ENCODE measurements around the gene FHAD1.

FHAD1 gene

DNA sequence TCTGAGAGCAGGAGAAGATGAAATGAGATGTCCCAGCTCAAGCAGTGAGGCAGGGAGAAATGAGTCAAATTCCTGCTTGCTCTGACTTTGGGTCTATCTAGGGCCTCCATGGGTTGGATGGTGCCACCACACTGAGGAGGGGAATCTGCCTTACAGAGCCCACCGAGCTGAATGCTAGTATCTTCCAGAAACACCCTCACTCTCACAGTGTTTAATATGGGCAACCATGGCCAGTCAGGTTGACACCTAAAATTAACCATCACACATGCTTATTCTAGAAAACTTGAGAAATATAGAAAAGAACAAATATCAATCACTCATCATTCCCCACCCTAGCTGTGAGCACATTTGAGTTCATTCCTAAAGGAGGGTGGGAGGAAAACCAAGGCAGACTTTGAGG is 29.4 kb upstream of the FHAD1 start:
- DNase-seq: no peak
- in situ Hi-C loops (cut with MboI; ENCODE audit: low pct_unique_long_range_greater_than_20kb, low sequenced_read_pairs): no loop called here

DNA sequence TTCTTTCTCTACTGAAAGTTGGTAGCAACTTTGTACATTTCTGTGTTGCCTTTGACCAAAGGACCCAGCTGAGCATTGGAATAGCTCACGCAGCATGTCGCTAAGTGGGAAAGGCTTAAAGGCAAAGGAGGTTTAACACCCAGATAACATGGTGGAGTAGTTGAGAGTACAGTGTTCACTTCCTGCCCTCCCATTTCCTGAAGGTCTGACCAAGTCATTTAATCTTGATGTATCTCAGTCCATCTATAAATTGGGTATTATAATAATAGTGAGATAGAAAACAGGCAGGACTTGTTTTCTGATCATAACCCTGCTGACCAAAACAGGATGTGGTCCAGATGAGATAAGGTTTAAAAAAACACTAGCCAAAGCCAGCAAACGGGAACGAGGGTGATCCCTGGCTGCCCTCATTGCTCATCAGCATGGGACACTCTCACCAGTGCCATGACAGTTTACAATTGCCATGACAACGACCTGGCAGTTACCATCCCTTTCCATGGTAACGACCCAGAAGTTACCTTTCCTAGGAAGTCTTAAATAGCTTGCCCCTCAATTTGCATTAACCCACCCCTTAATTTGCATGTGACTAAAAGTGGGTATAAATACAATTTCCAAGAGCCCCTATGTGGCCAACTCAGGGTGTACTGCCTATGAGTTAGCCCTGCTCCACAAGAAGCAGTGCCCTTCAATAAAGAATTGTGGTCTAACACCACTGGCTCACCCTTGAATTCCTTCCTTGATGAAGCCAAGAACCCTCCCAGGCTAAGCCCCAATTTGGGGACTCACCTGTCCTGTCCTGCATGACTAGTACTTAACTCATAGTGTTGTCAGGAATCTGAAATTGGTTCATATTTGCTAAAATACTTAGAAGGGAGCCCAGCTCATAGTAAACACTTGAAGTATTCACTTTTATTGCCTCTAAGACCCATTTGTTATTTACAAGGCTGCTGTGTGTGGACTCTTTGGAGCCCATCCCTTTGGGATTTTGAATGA is 28.4 kb upstream of the FHAD1 start:
- DNase-seq: peak; percentile 61
- in situ Hi-C loops (cut with MboI; ENCODE audit: low pct_unique_long_range_greater_than_20kb, low sequenced_read_pairs): no loop called here

- no peak for DNase-seq
- in situ Hi-C loops (cut with MboI; ENCODE audit: low pct_unique_long_range_greater_than_20kb, low sequenced_read_pairs): no loop called here
Measured at GRCh38 chr1:15219280-15220023, 27.6 kb upstream of the FHAD1 start.

DNA sequence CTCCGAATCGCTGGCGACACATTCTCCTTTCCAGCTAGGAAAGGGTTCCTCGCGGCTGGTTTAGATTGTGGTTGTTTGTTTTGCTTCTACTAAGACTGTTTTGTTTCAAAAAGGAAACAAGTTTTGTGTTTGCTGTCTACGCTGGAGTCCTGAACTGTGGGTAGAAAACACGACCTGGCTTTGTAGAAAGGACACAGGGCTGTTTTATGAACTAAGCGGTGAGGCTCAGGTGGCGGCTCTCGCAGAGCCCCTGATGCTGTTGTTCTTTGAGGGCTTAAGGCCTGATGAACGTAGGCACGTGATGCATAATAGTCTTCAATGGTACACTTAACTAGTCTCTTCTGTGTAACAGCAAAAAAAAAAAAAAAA is 27.0 kb upstream of the FHAD1 start:
- in situ Hi-C loops (cut with MboI; ENCODE audit: low pct_unique_long_range_greater_than_20kb, low sequenced_read_pairs): no loop called here
- DNase-seq: no peak

DNA sequence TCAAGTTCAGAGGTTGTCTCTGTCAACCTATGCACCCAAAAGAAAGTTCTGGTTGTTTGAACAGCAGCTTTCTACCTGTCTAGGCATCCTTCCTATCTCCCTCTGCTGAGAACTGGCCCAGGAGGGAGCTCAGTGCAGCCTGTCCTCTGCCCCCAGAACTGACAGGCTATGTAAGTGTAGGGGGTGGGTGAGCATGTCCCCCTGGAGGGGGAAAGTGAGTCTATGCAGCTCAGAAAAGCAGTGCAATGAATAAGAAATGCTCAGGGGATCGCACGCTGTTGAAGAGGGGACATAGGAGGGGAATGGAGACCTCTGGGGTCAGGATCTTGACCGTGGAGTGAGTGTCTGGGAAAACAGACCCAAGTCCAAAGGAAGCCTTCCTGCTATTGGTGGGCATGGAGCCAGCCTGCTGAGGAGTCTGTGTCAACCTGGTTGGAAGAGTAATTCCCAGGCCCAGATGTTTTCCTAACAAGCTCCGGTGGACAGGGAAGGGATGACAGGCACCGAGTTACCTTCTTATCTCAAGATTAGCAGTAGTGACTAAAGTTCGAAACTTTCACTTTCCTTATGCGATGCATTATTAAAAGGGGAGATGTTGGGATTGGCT is 26.1 kb upstream of the FHAD1 start:
- in situ Hi-C loops (cut with MboI; ENCODE audit: low pct_unique_long_range_greater_than_20kb, low sequenced_read_pairs): no loop called here
- DNase-seq: no peak

DNA sequence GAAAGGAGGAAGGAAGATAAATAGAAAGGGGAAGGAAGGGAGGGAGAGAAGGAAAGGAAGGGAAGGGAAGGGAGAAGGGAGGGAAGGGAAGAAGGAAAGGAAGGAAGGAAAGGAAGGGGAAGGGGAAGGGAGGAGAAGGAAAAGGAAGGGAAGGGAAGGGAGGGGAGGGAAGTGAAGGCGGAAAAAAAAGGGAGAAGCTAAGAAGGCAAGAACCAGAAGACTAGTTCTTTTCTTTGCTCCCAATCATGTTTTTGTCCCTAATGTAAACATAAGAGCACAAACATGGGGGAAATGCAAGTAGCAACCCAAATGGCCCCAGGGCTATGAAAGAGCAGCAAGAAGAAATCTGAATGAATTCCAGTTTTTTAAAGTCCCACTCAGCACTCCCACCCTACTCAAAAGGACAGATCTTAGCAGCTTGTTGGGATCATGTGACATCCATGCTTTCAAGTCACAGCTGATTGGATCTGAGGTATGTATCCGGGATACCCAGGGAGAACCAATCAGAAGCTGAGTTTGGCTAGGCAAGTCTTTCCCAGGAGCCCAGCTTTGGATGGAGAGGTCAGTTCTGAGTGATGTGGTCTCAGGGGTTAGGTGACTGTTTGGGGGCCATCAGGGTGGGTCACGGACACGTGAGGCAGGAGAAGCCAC is 24.2 kb upstream of the FHAD1 start:
- DNase-seq: no peak
- in situ Hi-C loops (cut with MboI; ENCODE audit: low pct_unique_long_range_greater_than_20kb, low sequenced_read_pairs): no loop called here

DNA sequence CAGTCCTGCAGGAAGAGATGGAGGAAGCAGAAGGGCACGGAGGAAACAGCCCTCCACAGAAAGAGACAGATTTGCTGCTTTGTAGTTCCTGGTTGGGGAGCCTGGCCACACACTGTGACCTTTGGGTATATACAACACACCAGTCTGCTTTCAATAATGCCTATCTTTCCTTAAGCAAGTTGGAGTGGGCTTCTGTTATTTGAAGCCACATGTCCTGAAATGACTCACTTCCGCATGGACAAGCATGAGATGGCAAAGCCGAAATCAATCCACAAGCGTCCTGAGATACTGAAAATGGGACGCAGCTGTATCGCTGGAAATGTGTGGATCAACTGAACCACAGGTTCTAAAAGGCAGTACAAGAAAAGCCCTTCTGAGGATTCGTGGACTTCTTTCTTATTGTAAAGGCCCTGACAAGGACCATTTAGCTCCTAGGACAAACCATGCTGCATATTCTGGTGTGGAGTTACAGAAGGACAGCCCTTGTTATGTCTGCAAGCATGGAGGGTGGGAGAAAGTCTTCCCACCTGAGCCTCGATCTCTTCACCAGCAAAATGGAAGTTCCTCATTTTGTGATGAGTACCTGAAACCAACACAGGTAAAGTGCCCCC is 22.7 kb upstream of the FHAD1 start:
- in situ Hi-C loops (cut with MboI; ENCODE audit: low pct_unique_long_range_greater_than_20kb, low sequenced_read_pairs): no loop called here
- no peak for DNase-seq

DNA sequence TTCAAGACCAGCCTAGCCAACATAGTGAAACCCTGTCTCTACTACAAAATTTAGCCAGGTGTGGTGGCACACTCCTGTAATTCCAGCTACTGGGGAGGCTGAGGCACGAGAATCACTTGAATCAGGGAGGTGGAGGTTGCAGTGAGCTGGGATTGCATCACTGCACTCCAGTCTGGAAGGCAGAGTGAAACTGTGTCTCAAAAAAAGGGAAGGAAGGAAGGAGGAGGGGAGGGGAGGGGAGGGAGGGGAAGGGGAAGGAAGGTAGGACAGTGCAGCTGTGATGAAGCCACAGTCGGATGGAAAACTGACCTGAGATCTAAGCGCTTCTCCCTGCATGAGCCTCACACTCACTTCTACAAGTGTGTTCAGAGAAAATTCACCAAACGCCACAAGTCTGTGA is 22.0 kb upstream of the FHAD1 start:
- in situ Hi-C loops (cut with MboI; ENCODE audit: low pct_unique_long_range_greater_than_20kb, low sequenced_read_pairs): no loop called here
- peak; percentile 35 for DNase-seq

- DNase-seq: no peak
- in situ Hi-C loops (cut with MboI; ENCODE audit: low pct_unique_long_range_greater_than_20kb, low sequenced_read_pairs): no loop called here
Measured at GRCh38 chr1:15225461-15225860, 21.6 kb upstream of the FHAD1 start.

DNA sequence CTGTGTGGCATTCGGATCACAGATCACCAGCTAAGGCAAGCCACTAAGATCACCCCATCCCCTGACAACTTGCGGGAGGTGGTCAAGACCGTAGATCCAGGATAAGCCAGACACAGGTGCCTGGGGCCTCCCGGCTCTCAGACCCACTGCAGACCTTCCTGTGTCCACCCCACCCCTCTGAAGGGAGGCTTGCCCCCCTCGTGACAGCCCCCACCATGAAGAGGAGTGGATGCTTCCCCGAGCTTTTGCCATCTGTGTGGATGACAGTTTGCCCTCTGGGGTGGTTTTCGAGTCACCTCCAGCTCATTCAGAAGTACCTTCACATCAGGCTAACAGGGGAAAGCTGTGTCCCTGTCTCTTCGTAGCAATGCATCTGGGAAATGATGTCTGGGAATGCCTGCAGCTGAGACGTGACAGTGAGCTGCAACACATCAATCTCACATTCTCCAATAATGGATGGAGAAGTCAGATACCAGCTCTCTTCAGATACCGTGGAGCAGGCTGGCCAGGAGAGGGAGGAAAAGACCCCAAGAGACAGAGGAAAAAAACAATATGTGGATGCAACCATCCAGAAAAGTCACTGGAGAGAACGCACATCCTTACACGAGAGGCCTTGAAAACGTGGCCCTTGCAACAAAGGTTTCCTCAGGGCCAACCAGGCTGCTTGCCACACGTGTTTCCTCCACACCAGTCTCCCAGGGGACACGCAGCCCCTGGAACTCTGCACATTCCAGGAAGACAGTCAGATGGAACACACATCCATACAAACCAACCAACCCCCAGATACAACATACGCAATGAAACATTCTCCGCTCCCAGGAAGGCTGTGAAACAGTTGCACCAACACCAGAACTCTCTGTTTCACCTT is 20.4 kb upstream of the FHAD1 start:
- no peak for DNase-seq
- in situ Hi-C loops (cut with MboI; ENCODE audit: low pct_unique_long_range_greater_than_20kb, low sequenced_read_pairs): no loop called here

DNA sequence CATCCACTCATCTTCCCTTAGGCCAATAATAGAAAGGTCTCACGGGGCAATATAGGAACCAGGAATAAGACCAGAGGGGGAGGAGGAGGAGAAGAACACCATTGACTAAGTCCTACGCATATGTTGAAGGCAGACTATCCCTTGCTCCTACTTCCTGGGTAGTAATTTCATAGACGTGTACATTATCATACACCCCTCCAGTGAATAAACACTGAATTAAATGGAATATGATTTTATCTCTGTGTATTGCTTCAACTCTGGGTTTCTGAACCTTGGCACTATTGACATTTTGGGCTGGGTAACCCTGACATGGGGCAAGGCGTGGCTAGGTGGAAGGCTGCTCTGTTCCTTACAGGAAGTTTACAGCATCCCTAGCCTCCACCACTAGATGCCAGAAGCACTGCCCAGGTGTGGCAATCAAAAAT is 17.3 kb upstream of the FHAD1 start:
- DNase-seq: no peak
- in situ Hi-C loops (cut with MboI; ENCODE audit: low pct_unique_long_range_greater_than_20kb, low sequenced_read_pairs): no loop called here

DNA sequence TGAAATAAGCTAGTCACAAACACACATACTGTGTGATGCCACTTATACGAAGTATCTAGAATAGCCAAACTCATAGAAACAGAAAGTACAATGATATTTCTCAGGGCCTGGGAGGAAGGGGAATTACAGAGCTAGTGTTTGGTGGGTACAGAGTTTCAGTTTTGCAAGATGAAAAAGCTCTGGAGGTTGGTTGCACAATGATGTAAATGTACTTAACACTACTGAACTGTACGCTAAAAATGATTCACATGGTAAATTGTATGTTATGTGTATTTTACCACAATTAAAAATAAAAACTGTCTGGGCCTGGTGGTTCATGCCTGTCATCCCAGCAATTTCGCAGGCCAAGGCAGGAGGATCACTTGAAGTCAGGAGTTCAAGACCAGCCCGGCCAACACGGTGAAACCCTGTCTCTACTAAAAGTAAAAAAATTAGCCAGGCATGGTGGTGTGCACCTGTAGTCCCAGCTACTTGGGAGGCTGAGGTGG is 15.3 kb upstream of the FHAD1 start:
- in situ Hi-C loops (cut with MboI; ENCODE audit: low pct_unique_long_range_greater_than_20kb, low sequenced_read_pairs): no loop called here
- DNase-seq: no peak

DNA sequence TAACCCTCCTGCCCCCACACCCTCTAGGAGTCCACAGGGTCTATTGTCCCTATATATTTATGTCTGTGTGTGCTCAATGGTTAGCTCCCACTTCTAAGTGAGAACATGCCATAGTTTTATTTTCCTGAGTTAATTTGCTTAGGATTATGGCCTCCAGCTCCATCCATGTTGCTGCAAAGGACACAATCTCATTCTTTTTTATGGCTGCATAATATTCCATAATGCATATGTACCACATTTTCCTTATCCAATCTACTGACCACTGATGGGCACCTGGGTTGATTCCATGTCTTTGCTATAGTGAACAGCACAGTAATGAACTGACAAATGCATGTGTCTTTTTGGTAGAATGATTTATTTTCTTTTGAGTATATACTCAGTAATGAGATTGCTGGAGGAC is 13.3 kb upstream of the FHAD1 start:
- DNase-seq: no peak
- in situ Hi-C loops (cut with MboI; ENCODE audit: low pct_unique_long_range_greater_than_20kb, low sequenced_read_pairs): no loop called here

DNA sequence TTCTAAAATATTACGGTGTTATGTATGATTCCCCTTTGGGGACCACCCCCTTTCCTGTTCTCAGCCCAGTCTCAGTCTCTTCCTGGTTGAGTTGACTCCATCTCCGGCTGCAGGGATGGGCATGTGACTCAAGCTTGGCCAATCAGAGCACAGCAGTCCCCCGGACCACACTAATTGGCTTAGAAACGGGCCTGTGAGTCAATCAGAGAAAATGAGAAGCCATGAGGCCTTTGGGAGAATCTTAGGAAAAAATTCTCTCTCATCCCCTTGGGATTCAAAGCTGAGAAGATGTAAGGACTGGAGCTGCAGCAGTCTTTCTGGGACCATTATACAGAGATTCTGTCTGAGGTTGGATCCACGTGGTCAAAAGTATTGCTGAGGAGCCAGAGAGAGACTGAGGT is 10.7 kb upstream of the FHAD1 start:
- in situ Hi-C loops (cut with MboI; ENCODE audit: low pct_unique_long_range_greater_than_20kb, low sequenced_read_pairs): no loop called here
- no peak for DNase-seq

DNA sequence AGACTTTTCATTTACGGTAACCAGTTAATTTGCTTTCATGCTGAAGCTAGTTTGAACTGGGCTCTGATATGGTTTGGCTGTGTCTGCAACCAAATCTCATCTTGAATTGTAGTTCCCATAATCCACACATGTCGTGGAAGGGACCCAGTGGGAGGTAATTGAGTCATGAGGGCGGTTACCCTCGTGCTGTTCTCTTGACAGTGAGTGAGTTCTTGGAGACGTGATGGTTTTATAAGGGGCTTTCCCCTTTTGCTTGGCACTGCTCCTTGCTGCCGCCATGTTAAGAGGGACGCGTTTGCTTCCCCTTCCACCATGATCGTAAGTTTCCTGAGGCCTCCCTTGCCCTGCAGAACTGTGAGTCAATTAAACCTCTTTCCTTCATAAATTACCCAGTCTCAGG is 10.3 kb upstream of the FHAD1 start:
- in situ Hi-C loops (cut with MboI; ENCODE audit: low pct_unique_long_range_greater_than_20kb, low sequenced_read_pairs): no loop called here
- no peak for DNase-seq

GRCh38 chr1:15238789-15239188 is 8.2 kb upstream of the FHAD1 start:
- in situ Hi-C loops (cut with MboI; ENCODE audit: low pct_unique_long_range_greater_than_20kb, low sequenced_read_pairs): no loop called here
- DNase-seq: no peak

DNA sequence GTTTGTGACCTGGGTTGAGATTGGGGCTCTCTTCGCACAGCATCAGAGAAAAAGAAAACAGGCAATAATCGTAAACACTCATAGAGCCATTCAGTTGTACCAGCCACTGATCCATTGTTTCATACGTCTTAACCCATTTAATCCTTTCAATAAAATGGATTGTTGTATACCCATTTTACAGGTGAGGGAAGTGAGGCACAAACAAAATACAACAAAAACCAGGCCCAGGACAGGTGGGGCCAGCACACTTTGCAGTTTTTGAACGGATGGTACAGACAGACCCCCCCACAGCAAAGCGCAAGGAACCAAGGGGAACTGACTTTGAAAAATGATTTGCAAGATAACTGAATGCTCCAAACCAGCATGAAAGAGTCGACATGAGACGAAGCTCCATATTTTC is 4.3 kb upstream of the FHAD1 start:
- no peak for DNase-seq
- in situ Hi-C loops (cut with MboI; ENCODE audit: low pct_unique_long_range_greater_than_20kb, low sequenced_read_pairs): no loop called here

Measured in KBM-7 (cell line).